GM20000 (cell line): ENCODE measurements around the gene IFRD2.
A peak's percentile ranks its signal among the peaks of the same experiment; 100 is the strongest.

Experiments
- DNase-seq: peaks from one replicate; pipeline ENCODE4 v3.0.0; 2012; ENCODE audit warnings: low spot score
- CTCF ChIP-seq: IDR thresholded peaks from 2 replicates; pipeline ENCODE4 v1.5.1; 2012; ENCODE audit warnings: mild to moderate bottlenecking, control low read depth; ENCODE audit errors: extremely low read depth, missing control alignments

IFRD2 gene

GRCh38 chr3:50270422-50271224, 21.6 kb downstream of the IFRD2 start:
- no peak for TF ChIP-seq CTCF
- no peak for DNase-seq

DNA sequence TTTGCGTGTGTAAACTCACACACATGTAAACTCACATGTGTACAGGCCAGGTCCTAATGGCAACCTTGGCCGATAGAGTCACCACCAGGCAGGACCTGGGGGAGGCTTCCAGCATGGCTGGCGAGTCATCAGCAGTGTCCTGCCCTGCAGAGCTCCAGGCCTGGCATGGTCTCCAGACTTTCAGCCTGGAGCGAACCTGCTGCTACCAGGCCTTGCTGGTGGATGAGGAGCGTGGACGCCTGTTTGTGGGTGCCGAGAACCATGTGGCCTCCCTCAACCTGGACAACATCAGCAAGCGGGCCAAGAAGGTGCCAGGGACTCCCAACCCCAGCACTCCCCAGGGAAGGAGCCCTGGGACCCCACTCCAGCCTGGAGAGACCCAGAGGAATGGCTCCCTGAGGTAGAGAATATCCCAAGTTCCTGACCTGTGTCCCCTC, 22.2 kb downstream of the IFRD2 start:
- no peak for TF ChIP-seq CTCF
- no peak for DNase-seq

DNA sequence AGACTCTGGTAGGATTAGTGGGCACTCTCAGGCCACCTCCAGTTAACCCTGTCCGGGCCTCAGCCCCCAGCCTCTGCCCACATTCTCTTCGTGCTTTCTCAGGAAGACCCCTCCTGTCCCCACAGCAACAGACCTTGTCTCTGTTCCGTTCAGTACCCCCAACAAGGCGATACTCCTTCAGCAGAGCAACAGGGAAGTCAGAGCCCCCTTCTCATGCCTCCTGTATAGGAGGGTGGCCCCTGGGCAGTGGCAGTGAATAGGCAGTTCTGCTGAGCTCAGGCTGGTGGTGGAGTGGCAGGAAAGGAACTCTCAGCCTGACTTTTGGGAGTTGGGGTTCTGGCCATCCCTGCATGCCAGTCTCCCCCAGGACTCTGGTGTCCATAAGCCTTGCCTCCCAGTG, 22.8 kb downstream of the IFRD2 start:
- DNase-seq = peak; percentile 20
- no peak for TF ChIP-seq CTCF

- no peak for DNase-seq
Observed at GRCh38 chr3:50268703-50269451, 23.4 kb downstream of the IFRD2 start, which contains the start of gene SEMA3B. Gene SEMA3B (plus strand): TSS chr3:50269147. CDS start chr3:50269241, 94 bp downstream.

GRCh38 chr3:50268276-50268675, 24.0 kb downstream of the IFRD2 start:
- no peak for TF ChIP-seq CTCF
- no peak for DNase-seq

More at GRCh38 chr3:50268703-50269451, 23.4 kb downstream of the IFRD2 start, which contains the start of gene SEMA3B:
- TF ChIP-seq CTCF = no peak

- no peak for DNase-seq
- TF ChIP-seq CTCF = no peak
Observed at GRCh38 chr3:50267280-50267913, 24.8 kb downstream of the IFRD2 start.

DNA sequence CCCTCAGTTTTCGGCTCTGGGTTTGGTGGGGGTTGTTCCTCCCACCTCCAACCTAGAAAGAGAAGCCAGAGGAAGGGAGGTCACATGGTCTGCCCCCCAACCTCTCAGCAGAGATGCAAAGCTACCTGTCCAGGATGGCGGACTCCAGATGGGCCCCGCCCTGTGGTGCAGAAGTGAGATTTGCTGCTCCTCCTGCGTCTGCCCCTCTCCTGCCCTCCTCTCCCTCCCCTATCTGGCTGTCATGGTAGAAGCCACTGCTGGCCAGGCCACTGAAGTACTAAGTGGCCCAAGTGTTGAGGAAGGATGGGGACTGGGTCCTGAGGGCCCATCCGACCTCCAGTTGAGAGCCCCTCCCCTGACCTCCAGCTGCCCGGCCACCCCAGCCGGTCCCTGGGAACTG, 25.4 kb downstream of the IFRD2 start:
- no peak for TF ChIP-seq CTCF
- no peak for DNase-seq
